ENCODE results near the gene SGCA.

SGCA gene

DNA sequence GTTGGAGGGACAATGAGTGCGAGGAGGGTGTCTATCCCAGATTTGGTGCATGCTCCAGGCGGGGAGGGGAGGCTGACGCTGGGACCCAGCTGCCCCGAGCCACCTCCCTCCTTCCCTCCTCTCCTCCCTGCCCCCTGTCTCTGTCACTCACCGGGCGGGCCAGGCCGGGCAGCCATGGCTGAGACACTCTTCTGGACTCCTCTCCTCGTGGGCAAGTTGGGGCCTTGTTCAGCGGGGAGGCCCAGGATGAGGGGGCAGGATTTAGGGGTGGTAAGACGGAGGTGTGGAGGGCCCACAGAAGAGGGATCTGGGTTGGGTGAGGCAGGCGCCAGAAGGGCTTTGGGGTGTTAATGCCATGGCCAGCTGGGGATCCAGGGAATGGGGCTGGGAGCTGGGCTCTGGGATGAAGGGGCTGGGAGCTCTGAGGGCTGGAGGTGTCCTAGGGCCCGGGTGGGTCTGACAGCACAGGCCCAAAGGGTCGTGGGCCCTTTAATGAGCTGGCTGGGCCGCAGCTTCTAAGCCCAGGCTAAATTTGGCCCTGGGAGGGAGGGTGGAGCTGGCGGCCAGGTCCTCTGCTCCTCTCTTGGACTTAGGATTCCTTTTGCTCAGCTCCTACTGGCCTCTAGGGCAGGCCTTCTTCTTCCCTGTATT, at the start of gene SGCA:
Gene SGCA, plus strand, starts transcription at position 139 of the 651 bp plus-strand sequence. Its CDS starts 36 bp downstream, at position 175.
- H3K4me1 ChIP-seq (ENCODE audit: insufficient read depth, low read length) = peaks cover 16% of the 10 kb centered on the region
- no peak within 1 kb of the TSS for H3K4me3 ChIP-seq (ENCODE audit: low read depth in 1 of 2, low read length in 2 of 2)
- no peaks in the 10 kb centered on the region for H3K27me3 ChIP-seq (ENCODE audit: insufficient read depth, low read length, poor library complexity)
- no peak within 1 kb of the TSS for H2AFZ ChIP-seq (ENCODE audit: low read depth, low read length)
- ATAC-seq (ENCODE audit: insufficient read depth, low read depth) (no peak), DNase-seq (no peak)
- no peaks in the 10 kb centered on the region for H3K79me2 ChIP-seq (ENCODE audit: insufficient read depth, low read length)
- no peak within 1 kb of the TSS for H3K9ac ChIP-seq (ENCODE audit: low read depth, low read length)
- no peaks in the 10 kb centered on the region for H3K9me3 ChIP-seq (ENCODE audit: insufficient read depth, low read length, severe bottlenecking)
- no peak within 1 kb of the TSS for H3K27ac ChIP-seq (ENCODE audit: low read length)
- H3K4me2 ChIP-seq (ENCODE audit: insufficient read depth, low read length) = no peak within 1 kb of the TSS
- H4K20me1 ChIP-seq (ENCODE audit: insufficient read depth, low read length) = no peaks in the 10 kb centered on the region
- no peak for TF ChIP-seq EZH2 (IDR thresholded peaks at IDR 0.05; ENCODE audit: borderline replicate concordance, low read depth, low read length, severe bottlenecking)
- TF ChIP-seq, protein P1, sequence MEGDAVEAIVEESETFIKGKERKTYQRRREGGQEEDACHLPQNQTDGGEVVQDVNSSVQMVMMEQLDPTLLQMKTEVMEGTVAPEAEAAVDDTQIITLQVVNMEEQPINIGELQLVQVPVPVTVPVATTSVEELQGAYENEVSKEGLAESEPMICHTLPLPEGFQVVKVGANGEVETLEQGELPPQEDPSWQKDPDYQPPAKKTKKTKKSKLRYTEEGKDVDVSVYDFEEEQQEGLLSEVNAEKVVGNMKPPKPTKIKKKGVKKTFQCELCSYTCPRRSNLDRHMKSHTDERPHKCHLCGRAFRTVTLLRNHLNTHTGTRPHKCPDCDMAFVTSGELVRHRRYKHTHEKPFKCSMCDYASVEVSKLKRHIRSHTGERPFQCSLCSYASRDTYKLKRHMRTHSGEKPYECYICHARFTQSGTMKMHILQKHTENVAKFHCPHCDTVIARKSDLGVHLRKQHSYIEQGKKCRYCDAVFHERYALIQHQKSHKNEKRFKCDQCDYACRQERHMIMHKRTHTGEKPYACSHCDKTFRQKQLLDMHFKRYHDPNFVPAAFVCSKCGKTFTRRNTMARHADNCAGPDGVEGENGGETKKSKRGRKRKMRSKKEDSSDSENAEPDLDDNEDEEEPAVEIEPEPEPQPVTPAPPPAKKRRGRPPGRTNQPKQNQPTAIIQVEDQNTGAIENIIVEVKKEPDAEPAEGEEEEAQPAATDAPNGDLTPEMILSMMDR (IDR thresholded peaks at IDR 0.05; ENCODE audit: borderline replicate concordance, extremely low read depth, low read length, poor library complexity, severe bottlenecking) = no peak
- H3K36me3 ChIP-seq (ENCODE audit: insufficient read depth, low read length) = no peaks in the 10 kb centered on the region

DNA sequence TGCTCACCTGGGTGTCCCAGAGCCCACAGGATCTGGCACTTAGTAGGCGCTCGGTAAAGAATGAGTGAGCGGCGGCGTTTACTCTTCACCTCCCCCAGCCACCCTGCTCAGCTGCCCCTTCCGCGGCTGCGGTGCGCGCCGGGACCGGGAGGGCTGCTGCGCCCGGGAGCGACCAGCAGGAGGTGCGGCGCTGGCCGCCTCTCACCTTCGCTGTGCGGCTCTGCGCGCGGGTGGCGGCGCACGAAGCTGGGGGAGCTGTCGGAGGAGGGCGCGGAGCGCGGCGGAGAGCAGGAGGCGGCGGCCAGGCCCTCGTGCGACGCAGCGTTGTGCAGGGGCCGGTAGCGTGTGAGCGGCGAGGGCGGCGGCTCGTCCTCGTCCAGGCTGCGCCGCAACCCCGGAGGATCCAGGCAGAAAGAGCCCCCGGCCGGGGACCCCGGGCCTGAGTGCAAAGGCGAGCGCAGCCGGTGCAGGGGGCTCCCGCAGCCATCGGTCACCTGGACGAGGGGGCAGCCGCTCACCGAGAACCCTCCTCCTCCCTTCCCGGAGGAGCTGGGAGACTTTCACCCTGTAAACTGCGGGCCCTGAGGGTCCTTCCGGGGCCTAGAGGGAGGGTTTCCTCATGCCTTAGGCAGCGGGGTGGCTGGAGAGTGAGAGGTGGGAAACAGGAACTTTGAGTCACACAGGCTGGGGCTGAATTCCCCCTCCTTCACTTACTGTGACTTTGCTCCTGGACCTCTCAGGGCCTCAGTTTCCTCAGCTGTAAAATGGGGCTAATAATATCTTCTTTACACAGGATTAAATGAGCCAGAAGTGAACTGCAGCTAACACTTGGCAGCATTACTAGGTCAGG, 48.4 kb upstream of the SGCA start:
- H3K36me3 ChIP-seq (ENCODE audit: insufficient read depth, low read length) = no peaks in the 10 kb centered on the region
- no peaks in the 10 kb centered on the region for H3K4me1 ChIP-seq (ENCODE audit: insufficient read depth, low read length)
- TF ChIP-seq EZH2 (IDR thresholded peaks at IDR 0.05; ENCODE audit: borderline replicate concordance, low read depth, low read length, severe bottlenecking) = peak; percentile 83
- TF ChIP-seq, protein P1 (IDR thresholded peaks at IDR 0.05; ENCODE audit: borderline replicate concordance, extremely low read depth, low read length, poor library complexity, severe bottlenecking) = peak; percentile 50
- no peak overlapping the region for H2AFZ ChIP-seq (ENCODE audit: low read depth, low read length)
- DNase-seq = peak; percentile 51
- no peak overlapping the region for H3K4me3 ChIP-seq (ENCODE audit: low read depth in 1 of 2, low read length in 2 of 2)
- no peaks in the 10 kb centered on the region; the same call in none of the 2 replicates for H4K20me1 ChIP-seq (ENCODE audit: insufficient read depth, low read length)
- H3K9me3 ChIP-seq (ENCODE audit: insufficient read depth, low read length, severe bottlenecking) = no peaks in the 10 kb centered on the region
- peak; percentile 83 for ATAC-seq (ENCODE audit: insufficient read depth, low read depth)
- H3K4me2 ChIP-seq (ENCODE audit: insufficient read depth, low read length) = no peak overlapping the region
- peaks cover 48% of the 10 kb centered on the region for H3K27me3 ChIP-seq (ENCODE audit: insufficient read depth, low read length, poor library complexity)
- no peak overlapping the region for H3K9ac ChIP-seq (ENCODE audit: low read depth, low read length)
- no peaks in the 10 kb centered on the region for H3K79me2 ChIP-seq (ENCODE audit: insufficient read depth, low read length)
- H3K27ac ChIP-seq (ENCODE audit: low read length) = no peak overlapping the region

DNA sequence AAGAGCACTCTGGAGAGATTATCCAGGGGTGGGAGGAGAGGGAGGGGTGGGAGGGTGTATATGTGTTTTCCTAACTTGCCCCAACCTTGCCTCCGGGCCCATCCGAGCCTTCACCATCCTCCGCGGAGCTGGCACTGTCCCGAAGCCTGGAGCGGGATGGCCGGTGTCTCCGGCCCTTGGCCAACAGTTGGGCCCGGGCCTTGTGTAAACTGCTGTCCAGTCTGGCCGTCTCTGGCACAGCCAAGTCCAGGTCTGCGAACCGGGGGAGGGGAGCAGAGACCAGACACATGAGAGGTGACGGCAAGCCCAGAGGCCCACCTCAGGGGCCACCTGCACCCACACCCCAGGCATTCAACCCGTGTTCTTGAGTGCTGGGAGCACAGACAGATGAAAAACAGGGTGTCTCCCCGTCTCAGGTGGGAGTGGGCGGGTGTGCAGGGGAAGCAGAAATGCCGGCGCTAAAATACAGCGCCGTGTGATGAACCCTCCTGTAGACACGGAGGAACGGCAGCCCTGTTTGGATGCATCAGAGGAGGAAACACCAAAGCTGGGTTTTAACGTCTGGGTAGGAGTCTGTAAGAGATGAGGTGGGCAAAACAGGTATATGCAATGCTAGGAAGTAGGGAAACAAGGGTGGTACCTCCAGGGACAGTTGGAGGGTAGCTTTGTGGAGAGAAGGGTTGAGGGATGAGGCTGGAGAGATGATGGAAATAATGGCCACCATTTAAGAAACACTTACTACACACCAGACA, 47.6 kb upstream of the SGCA start:
- H3K4me1 ChIP-seq (ENCODE audit: insufficient read depth, low read length) = no peaks in the 10 kb centered on the region
- TF ChIP-seq, protein P1 (IDR thresholded peaks at IDR 0.05; ENCODE audit: borderline replicate concordance, extremely low read depth, low read length, poor library complexity, severe bottlenecking) = no peak
- no peak for TF ChIP-seq EZH2 (IDR thresholded peaks at IDR 0.05; ENCODE audit: borderline replicate concordance, low read depth, low read length, severe bottlenecking)
- no peak overlapping the region for H2AFZ ChIP-seq (ENCODE audit: low read depth, low read length)
- no peaks in the 10 kb centered on the region for H3K36me3 ChIP-seq (ENCODE audit: insufficient read depth, low read length)
- H3K9me3 ChIP-seq (ENCODE audit: insufficient read depth, low read length, severe bottlenecking) = no peaks in the 10 kb centered on the region
- H3K27me3 ChIP-seq (ENCODE audit: insufficient read depth, low read length, poor library complexity) = peaks cover 52% of the 10 kb centered on the region
- no peak overlapping the region for H3K27ac ChIP-seq (ENCODE audit: low read length)
- DNase-seq (no peak), ATAC-seq (ENCODE audit: insufficient read depth, low read depth) (no peak)
- no peak overlapping the region for H3K4me3 ChIP-seq (ENCODE audit: low read depth in 1 of 2, low read length in 2 of 2)
- no peak overlapping the region for H3K4me2 ChIP-seq (ENCODE audit: insufficient read depth, low read length)
- H4K20me1 ChIP-seq (ENCODE audit: insufficient read depth, low read length) = no peaks in the 10 kb centered on the region; the same call in none of the 2 replicates
- H3K9ac ChIP-seq (ENCODE audit: low read depth, low read length) = no peak overlapping the region
- H3K79me2 ChIP-seq (ENCODE audit: insufficient read depth, low read length) = no peaks in the 10 kb centered on the region
